WERI-Rb-1 (cell line): ENCODE data around the gene NOC4L.

Experiments used
- DNase-seq: peaks from one replicate; pipeline ENCODE4 v3.0.0-alpha.2; 2020
- H3K27ac ChIP-seq: fragments of 250-450 bp; sonication (Bioruptor Pico); 2 replicates; pipeline ENCODE4 v1.5.1; 2020; ENCODE audit warnings: mild to moderate bottlenecking, moderate library complexity
- H3K27me3 ChIP-seq: fragments of 250-450 bp; sonication (Bioruptor Pico); 2 replicates; pipeline ENCODE4 v1.5.1; 2021; ENCODE audit warnings: mild to moderate bottlenecking, low read depth, moderate library complexity; ENCODE audit not compliant: insufficient read depth, severe bottlenecking
- H3K36me3 ChIP-seq: fragments of 250-450 bp; sonication (Bioruptor Pico); 2 replicates; pipeline ENCODE4 v1.5.1; 2020; ENCODE audit warnings: mild to moderate bottlenecking, moderate library complexity
- H3K4me3 ChIP-seq: 2 replicates; pipeline ENCODE4 v1.5.1; 2011; ENCODE audit warnings: low read depth, mild to moderate bottlenecking, control low read depth, low read length
- H3K9me3 ChIP-seq: fragments of 250-450 bp; sonication (Bioruptor Pico); 2 replicates; pipeline ENCODE4 v1.5.1; 2021; ENCODE audit warnings: mild to moderate bottlenecking, moderate library complexity; ENCODE audit not compliant: severe bottlenecking
- TF ChIP-seq, protein P1 (sequence below): IDR thresholded peaks from 2 replicates; pipeline ENCODE4 v1.5.1; 2011; ENCODE audit warnings: low read depth, mild to moderate bottlenecking, control low read depth, inconsistent platforms, low read length

NOC4L gene

DNA sequence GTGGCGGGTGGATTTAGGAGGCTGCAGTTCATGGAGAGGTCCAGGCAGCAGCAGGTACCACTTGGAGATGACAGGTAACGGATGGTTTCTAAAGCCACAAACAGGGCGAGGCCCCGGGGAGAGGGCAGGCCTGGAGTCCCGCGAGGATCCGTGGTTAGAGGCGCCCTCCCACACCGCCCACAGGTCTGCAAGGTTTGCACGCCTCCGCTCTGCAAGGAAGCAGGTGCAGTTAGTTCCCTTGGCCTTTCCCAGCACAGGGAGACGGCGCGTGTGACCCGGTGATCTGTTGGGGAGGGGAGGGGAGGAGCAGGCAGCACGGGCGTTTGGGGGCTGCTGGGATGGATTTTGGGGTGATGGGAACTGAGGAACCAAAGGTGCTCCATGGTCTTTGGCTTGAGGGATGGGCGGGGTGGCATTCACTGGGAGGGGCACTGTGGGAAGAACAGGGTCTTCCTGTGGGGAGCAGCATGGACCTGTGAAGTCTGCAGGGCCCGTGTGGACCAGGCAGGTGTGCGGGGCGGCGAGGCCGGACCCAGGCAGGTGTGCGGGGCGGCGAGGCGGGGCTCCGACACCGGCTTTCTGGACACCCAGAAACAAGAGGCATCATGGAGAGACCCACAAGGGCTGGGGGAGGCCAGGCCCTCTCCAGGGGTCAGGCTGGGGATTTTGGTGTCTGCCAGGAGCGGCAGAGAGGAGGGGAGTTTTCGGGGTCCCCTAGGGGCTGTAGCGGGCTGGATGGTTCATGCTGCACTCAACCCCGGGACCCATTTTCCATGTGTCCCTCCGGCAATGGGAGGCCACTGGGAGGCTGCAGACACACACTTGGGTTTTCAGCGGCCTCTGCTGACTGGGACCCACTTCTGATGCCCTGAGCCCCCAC, 29.1 kb downstream of the NOC4L start:
- DNase-seq: no peak
- Histone ChIP-seq H3K36me3 (no peaks in the 10 kb centered on the region), H3K27ac (no peak overlapping the region), H3K27me3 (no peaks in the 10 kb centered on the region), H3K4me3 (no peak overlapping the region), H3K9me3 (no peaks in the 10 kb centered on the region)
- TF ChIP-seq, protein P1, sequence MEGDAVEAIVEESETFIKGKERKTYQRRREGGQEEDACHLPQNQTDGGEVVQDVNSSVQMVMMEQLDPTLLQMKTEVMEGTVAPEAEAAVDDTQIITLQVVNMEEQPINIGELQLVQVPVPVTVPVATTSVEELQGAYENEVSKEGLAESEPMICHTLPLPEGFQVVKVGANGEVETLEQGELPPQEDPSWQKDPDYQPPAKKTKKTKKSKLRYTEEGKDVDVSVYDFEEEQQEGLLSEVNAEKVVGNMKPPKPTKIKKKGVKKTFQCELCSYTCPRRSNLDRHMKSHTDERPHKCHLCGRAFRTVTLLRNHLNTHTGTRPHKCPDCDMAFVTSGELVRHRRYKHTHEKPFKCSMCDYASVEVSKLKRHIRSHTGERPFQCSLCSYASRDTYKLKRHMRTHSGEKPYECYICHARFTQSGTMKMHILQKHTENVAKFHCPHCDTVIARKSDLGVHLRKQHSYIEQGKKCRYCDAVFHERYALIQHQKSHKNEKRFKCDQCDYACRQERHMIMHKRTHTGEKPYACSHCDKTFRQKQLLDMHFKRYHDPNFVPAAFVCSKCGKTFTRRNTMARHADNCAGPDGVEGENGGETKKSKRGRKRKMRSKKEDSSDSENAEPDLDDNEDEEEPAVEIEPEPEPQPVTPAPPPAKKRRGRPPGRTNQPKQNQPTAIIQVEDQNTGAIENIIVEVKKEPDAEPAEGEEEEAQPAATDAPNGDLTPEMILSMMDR: no peak

DNA sequence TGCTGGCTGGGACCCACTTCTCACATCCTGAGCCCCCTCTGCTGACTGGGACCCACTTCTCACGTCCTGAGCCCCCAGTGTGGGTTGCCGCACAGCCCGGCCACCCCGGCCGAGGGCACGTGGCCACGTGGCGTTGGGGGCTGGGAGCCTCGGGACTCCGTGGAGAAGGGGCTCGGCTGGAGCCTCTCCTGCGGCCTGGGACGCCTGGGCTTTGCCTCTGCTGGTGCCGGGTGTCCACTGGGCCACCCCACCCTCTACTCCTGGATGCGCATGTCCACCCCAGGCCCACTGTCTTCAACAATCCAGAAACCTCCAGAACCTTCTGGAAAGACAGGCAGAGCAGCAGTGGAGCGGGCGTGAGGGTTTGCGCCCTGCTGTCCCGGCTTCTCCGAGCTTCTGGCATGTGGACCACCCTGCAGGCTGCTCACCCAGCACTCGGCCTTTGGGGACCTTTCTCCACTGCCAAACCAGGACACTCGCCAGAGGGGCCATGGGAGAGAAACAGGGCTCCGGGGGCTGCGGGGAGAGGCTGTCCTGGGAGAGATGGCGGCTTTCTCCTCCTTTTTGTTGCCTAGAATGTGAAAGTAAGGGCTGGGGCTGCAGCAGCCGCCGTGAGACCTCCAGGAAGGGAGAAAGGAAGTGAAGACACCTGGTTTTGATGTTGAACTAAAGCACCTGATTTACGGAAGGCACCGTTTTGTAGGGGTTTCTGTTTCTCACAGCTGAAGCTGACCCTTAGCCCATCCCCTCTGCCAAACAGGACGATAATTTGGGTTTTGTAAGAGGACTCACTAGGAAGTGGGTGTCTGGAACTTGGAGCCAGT, 30.0 kb downstream of the NOC4L start:
- Histone ChIP-seq H3K27me3 (no peaks in the 10 kb centered on the region), H3K27ac (no peak overlapping the region), H3K4me3 (no peak overlapping the region), H3K36me3 (no peaks in the 10 kb centered on the region), H3K9me3 (no peaks in the 10 kb centered on the region)
- TF ChIP-seq, protein P1: no peak
- no peak for DNase-seq

DNA sequence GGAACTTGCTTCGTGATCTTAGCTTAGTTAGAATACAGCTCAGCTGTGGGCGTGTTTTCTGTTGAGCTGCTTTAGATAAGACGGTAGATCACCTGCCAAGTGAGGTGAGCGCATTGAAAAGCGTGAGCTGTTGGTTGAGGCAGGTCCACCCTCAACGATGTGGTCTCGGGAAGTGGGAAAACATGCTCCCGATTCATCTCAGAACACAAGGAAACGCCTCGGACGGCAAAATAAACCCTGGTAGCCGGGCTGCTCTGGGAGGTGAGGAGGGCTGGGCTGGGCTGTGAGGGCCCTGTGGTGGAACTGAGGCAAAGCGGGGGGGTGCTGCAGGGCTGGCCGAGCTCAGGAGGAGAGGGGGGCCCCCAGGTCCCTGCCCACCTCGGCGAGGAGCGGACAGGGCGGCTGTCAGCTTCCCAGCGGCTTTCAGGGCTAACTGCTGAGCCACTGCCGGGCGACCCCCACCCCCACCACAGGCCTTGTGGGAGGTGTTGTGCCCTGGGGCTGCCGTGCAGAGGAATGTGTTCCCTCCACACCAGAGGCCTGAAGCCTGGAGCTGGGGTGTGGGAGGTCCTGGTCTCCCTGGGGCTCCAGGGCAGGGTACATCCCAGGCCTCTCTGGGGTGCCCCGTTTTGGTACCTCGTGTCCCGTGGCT, 30.7 kb downstream of the NOC4L start:
- TF ChIP-seq, protein P1: no peak
- Histone ChIP-seq H3K9me3 (no peaks in the 10 kb centered on the region), H3K27me3 (no peaks in the 10 kb centered on the region), H3K4me3 (no peak overlapping the region), H3K36me3 (no peaks in the 10 kb centered on the region), H3K27ac (no peak overlapping the region; the same call in 1 of the 2 replicates)
- DNase-seq: peak; percentile 57

DNA sequence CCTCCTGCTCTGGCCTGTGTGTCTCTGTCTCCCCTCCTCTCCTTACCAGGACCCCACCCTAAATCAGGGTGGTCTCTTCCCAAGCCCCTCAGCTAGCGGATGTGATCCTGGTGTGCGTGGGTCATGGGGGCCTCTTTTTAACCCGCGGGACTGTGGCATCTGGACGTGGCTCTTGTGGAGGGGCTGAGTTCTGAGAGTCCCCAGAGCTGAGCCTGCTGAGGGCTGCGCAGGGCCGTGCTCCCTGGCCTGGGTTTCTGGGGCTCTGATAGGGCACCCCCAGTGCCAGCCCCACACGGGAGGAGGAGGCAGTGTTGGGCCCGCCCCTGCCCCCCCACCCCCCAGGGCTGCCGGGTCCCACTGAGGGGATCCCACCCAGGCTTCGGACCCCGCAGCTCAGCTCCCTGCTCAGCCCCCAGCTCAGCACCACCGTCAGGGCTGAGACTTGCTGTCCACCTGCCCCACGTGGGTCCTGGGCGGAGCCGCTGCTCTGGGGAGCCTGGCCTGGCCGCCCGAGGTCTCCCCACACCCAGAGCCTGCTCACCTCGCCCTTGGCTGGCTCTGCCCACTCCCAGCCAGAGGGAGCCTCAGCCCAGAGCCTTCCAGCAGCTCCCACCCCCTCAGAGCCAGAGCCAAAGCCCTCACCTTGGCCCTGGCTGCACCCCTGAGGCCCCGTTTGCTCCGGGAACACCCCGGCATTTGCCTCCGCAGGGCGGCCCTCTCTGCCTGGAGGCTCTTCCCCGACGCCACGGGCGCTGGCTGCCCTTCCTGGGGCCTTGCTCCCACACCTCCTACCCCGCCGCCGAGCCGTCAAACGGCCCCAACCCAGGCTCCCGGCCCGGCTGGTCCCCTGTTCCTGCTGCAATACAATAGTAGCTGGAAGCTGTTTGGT, 31.5 kb downstream of the NOC4L start:
- H3K27me3 ChIP-seq: no peaks in the 10 kb centered on the region
- no peak overlapping the region for H3K4me3 ChIP-seq
- DNase-seq: no peak
- TF ChIP-seq, protein P1: no peak
- no peaks in the 10 kb centered on the region for H3K36me3 ChIP-seq
- no peaks in the 10 kb centered on the region for H3K9me3 ChIP-seq
- no peak overlapping the region for H3K27ac ChIP-seq

DNA sequence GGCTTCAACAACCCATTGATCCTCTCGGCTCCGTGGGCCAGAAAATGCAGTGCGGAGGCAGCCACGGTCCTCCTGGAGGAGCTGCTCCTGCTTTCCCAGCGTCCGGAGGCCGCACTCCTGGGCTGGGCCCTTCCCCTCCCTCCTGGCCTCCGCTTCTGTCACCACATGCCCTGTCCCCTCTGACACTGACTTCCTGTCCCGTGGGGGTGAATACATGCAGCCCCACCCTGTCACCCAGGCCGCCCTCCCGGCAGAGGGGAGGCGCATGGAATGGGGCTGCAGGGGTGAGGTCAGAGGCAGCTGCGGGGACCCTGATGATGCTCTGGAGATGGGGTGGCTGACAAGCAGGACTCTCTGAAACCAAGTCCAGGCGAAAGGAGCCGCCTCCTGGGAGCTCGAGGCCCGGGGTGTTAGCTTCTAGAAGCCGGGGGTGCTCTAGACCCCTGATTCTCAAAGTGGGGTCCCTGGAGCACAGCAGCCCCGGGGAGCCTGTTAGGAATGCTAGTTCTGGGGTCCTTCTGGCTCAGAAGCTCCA, 32.2 kb downstream of the NOC4L start:
- H3K27ac ChIP-seq: no peak overlapping the region
- TF ChIP-seq, protein P1: no peak
- H3K27me3 ChIP-seq: no peaks in the 10 kb centered on the region
- H3K36me3 ChIP-seq: no peaks in the 10 kb centered on the region
- no peak overlapping the region for H3K4me3 ChIP-seq
- H3K9me3 ChIP-seq: no peaks in the 10 kb centered on the region
- no peak for DNase-seq
